Medulla oblongata (tissue), 1 donor: ENCODE data around the gene PEX16.
A peak's percentile ranks its signal among the peaks of the same experiment; 100 is the strongest.

Experiments used
- DNase-seq: peaks from one replicate; pipeline ENCODE4 v3.0.0-alpha.2; 2015; ENCODE audit errors: extremely low spot score

Gene PEX16

GRCh38 chr11:45897556-45897955 lies 20.1 kb downstream of the PEX16 start:
- no peak for DNase-seq

- no peak for DNase-seq
Observed at GRCh38 chr11:45896422-45896984, 21.2 kb downstream of the PEX16 start.

- no peak for DNase-seq
Observed at GRCh38 chr11:45895553-45896259, 22.0 kb downstream of the PEX16 start.

GRCh38 chr11:45894555-45895247 lies 23.0 kb downstream of the PEX16 start:
- DNase-seq = no peak

GRCh38 chr11:45892856-45893255 lies 24.8 kb downstream of the PEX16 start:
- no peak for DNase-seq

- DNase-seq = no peak
Observed at GRCh38 chr11:45890886-45891550, 26.7 kb downstream of the PEX16 start.

- no peak for DNase-seq
Observed at GRCh38 chr11:45889966-45890365, 27.7 kb downstream of the PEX16 start.

GRCh38 chr11:45889555-45889954 lies 28.1 kb downstream of the PEX16 start:
- no peak for DNase-seq

GRCh38 chr11:45887587-45887986 lies 30.1 kb downstream of the PEX16 start:
- DNase-seq = no peak

- DNase-seq = no peak
Observed at GRCh38 chr11:45886816-45887520, 30.7 kb downstream of the PEX16 start.

GRCh38 chr11:45885921-45886721 lies 31.6 kb downstream of the PEX16 start:
- no peak for DNase-seq

- peak; percentile 49 for DNase-seq
Observed at GRCh38 chr11:45885274-45885920, 32.3 kb downstream of the PEX16 start, which contains the start of gene MAPK8IP1. Gene MAPK8IP1 (plus strand): TSS chr11:45885651. CDS start chr11:45885821, 170 bp downstream.

- no peak for DNase-seq
Observed at GRCh38 chr11:45884596-45885185, 33.0 kb downstream of the PEX16 start.

- no peak for DNase-seq
Observed at GRCh38 chr11:45881708-45882368, 35.8 kb downstream of the PEX16 start.

GRCh38 chr11:45880772-45881570 lies 36.7 kb downstream of the PEX16 start:
- no peak for DNase-seq

GRCh38 chr11:45879803-45880686 lies 37.6 kb downstream of the PEX16 start:
- DNase-seq = no peak

- no peak for DNase-seq
Observed at GRCh38 chr11:45877845-45878244, 39.8 kb downstream of the PEX16 start.

- no peak for DNase-seq
Observed at GRCh38 chr11:45877221-45877620, 40.5 kb downstream of the PEX16 start.
